ENCODE data around the gene WDR90. TPM values are rescaled to one million over a fixed set of nuclear protein-coding genes. Genes with fewer than 3 reads are reported as not detected.

Gene WDR90
- total and polyA plus RNA-seq, 7 experiments from 2014 or later = 0.56 to 70.6 (median 12.3) TPM

DNA sequence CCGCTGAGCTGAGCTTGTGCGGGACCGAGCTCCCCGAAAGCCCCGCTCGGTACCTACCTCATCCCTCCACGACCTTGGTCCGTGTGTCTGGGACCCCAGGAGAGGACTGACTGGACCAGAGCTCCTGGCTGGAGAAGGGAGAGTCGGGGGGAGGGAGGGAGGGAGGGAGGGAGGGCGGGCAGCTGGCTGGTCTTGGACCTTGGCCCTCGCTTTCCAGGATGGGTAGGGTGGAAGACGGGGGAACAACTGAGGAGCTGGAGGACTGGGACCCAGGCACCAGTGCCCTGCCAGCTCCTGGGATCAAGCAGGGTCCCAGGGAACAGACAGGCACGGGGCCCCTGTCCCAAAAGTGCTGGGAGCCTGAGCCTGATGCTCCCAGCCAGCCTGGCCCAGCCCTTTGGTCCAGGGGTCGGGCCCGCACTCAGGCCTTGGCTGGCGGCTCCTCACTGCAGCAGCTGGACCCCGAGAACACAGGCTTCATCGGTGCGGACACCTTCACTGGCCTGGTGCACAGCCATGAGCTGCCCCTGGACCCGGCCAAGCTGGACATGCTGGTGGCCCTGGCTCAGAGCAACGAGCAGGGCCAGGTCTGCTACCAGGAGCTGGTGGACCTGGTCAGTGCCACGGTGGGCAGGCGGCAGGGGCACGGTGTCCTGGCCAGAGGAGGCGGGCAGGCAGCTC, 26.9 kb downstream of the WDR90 start:
- H3K36me3 Mint-ChIP-seq = peaks cover 0 to 7% (median 0%) of the 10 kb centered on the region in 5 donors
- Histone ChIP-seq H3K27ac (ENCODE audit: low read depth, low read length) (no peak overlapping the region), H3K4me1 (ENCODE audit: control insufficient read depth in 2 of 2, insufficient read depth in 2 of 2, low read length in 2 of 2) (peaks cover 1 to 4% of the 10 kb centered on the region in 2 donors), H3K4me3 (ENCODE audit: low read length) (no peak overlapping the region), H3K27me3 (ENCODE audit: control insufficient read depth in 2 of 2, insufficient read depth in 2 of 2, low read length in 2 of 2) (no peaks in the 10 kb centered on the region), H3K36me3 (ENCODE audit: control insufficient read depth in 2 of 3, insufficient read depth in 3 of 3, low read length in 3 of 3) (peaks cover 0 to 39% (median 0%) of the 10 kb centered on the region in 3 experiments), H3K9me3 (ENCODE audit: control insufficient read depth in 2 of 3, low read length in 3 of 3) (no peaks in the 10 kb centered on the region)
- peaks cover 0 to 16% (median 6%) of the 10 kb centered on the region in 7 donors for H3K4me1 Mint-ChIP-seq
- CTCF ChIA-PET = no interaction called here
- POLR2A ChIA-PET = interaction anchor here (0.9 to 3.1 kb wide), 5 partner anchors 8 to 20 kb away, joined by 3 to 12 read pairs (median 3); partner anchors contain the start of genes JMJD8 and RHOT2
- no peak overlapping the region for H3K27ac Mint-ChIP-seq
- ATAC-seq (no peak), DNase-seq (no peak)
- peaks cover 0 to 7% (median 0%) of the 10 kb centered on the region in 5 donors for H3K27me3 Mint-ChIP-seq
- peak overlapping the region in 1 of 10 donors; percentile 60 for H3K4me3 Mint-ChIP-seq
- no peaks in the 10 kb centered on the region for H3K9me3 Mint-ChIP-seq
- intact Hi-C loops (cut with micrococcal nuclease) = no loop called here

GRCh38 chr16:676565-676902, 27.4 kb downstream of the WDR90 start:
- Histone ChIP-seq H3K36me3 (ENCODE audit: control insufficient read depth in 2 of 3, insufficient read depth in 3 of 3, low read length in 3 of 3) (peaks cover 0 to 37% (median 0%) of the 10 kb centered on the region in 3 experiments), H3K4me1 (ENCODE audit: control insufficient read depth in 2 of 2, insufficient read depth in 2 of 2, low read length in 2 of 2) (peaks cover 5 to 6% of the 10 kb centered on the region in 2 donors), H3K27ac (ENCODE audit: low read depth, low read length) (no peak overlapping the region), H3K4me3 (ENCODE audit: low read length) (no peak overlapping the region), H3K27me3 (ENCODE audit: control insufficient read depth in 2 of 2, insufficient read depth in 2 of 2, low read length in 2 of 2) (no peaks in the 10 kb centered on the region), H3K9me3 (ENCODE audit: control insufficient read depth in 2 of 3, low read length in 3 of 3) (no peaks in the 10 kb centered on the region)
- intact Hi-C loops (cut with micrococcal nuclease) = no loop called here
- Mint-ChIP-seq H3K27ac (no peak overlapping the region), H3K27me3 (peaks cover 0 to 7% (median 0%) of the 10 kb centered on the region in 5 donors), H3K9me3 (no peaks in the 10 kb centered on the region), H3K4me3 (peak overlapping the region in 3 of 10 donors; percentile 17 to 60 (median 41)), H3K4me1 (peaks cover 3 to 21% (median 12%) of the 10 kb centered on the region in 7 donors), H3K36me3 (peaks cover 0 to 5% (median 0%) of the 10 kb centered on the region in 5 donors)
- DNase-seq (no peak), ATAC-seq (no peak)
- POLR2A ChIA-PET = interaction anchor here (0.7 to 3.1 kb wide), 5 partner anchors 8 to 53 kb away, joined by 3 to 12 read pairs (median 3); partner anchors contain the start of gene RHOT2
- CTCF ChIA-PET = no interaction called here

- H3K36me3 Mint-ChIP-seq = peaks cover 0 to 7% (median 0%) of the 10 kb centered on the region in 5 donors
- peaks cover 0 to 37% (median 0%) of the 10 kb centered on the region in 3 experiments for H3K36me3 ChIP-seq (ENCODE audit: control insufficient read depth in 2 of 3, insufficient read depth in 3 of 3, low read length in 3 of 3)
- no peak overlapping the region for H3K4me3 ChIP-seq (ENCODE audit: low read length)
- DNase-seq (peak in 1 of 9 donors; percentile 61), ATAC-seq (no peak)
- H3K4me1 Mint-ChIP-seq = peaks cover 5 to 25% (median 14%) of the 10 kb centered on the region in 7 donors
- H3K4me1 ChIP-seq (ENCODE audit: control insufficient read depth in 2 of 2, insufficient read depth in 2 of 2, low read length in 2 of 2) = peaks cover 5 to 10% of the 10 kb centered on the region in 2 donors
- POLR2A ChIA-PET = interaction anchor here (0.7 to 3.1 kb wide), 4 partner anchors 9 to 53 kb away, joined by 3 to 12 read pairs (median 4); partner anchors contain the start of gene RHOT2
- H3K9me3 ChIP-seq (ENCODE audit: control insufficient read depth in 2 of 3, low read length in 3 of 3) = no peaks in the 10 kb centered on the region
- no peak overlapping the region for H3K27ac Mint-ChIP-seq
- H3K27me3 ChIP-seq (ENCODE audit: control insufficient read depth in 2 of 2, insufficient read depth in 2 of 2, low read length in 2 of 2) = no peaks in the 10 kb centered on the region
- H3K9me3 Mint-ChIP-seq = no peaks in the 10 kb centered on the region
- CTCF ChIA-PET = no interaction called here
- H3K27me3 Mint-ChIP-seq = peaks cover 0 to 7% (median 0%) of the 10 kb centered on the region in 5 donors
- peak overlapping the region in 5 of 10 donors; percentile 12 to 60 (median 19) for H3K4me3 Mint-ChIP-seq
- intact Hi-C loops (cut with micrococcal nuclease) = no loop called here
- no peak overlapping the region for H3K27ac ChIP-seq (ENCODE audit: low read depth, low read length)
These were observed 27.7 kb downstream of the WDR90 start for GRCh38 chr16:676913-677312.

GRCh38 chr16:677316-678190, 28.4 kb downstream of the WDR90 start:
- no peak for ATAC-seq
- no peak overlapping the region for H3K27ac ChIP-seq (ENCODE audit: low read depth, low read length)
- DNase-seq = no peak
- Mint-ChIP-seq H3K9me3 (no peaks in the 10 kb centered on the region), H3K36me3 (peaks cover 0 to 11% (median 0%) of the 10 kb centered on the region in 5 donors), H3K4me1 (peaks cover 8 to 30% (median 21%) of the 10 kb centered on the region in 7 donors), H3K4me3 (peak overlapping the region in 4 of 10 donors; percentile 19 to 60 (median 40)), H3K27ac (no peak overlapping the region), H3K27me3 (peaks cover 0 to 7% (median 0%) of the 10 kb centered on the region in 5 donors)
- H3K4me1 ChIP-seq (ENCODE audit: control insufficient read depth in 2 of 2, insufficient read depth in 2 of 2, low read length in 2 of 2) = peaks cover 5 to 10% of the 10 kb centered on the region in 2 donors
- POLR2A ChIA-PET = interaction anchor here (0.7 to 3.1 kb wide), 5 partner anchors 9 to 52 kb away, joined by 3 to 12 read pairs (median 4); partner anchors contain the start of gene RHOT2
- H3K36me3 ChIP-seq (ENCODE audit: control insufficient read depth in 2 of 3, insufficient read depth in 3 of 3, low read length in 3 of 3) = peaks cover 0 to 37% (median 2%) of the 10 kb centered on the region in 3 experiments
- intact Hi-C loops (cut with micrococcal nuclease) = loop anchor here in 1 of 2 donors (2.0 kb wide), 1 partner anchor 17 kb away; no protein-coding TSS in a partner anchor
- H3K9me3 ChIP-seq (ENCODE audit: control insufficient read depth in 2 of 3, low read length in 3 of 3) = no peaks in the 10 kb centered on the region
- CTCF ChIA-PET = no interaction called here
- no peak overlapping the region for H3K4me3 ChIP-seq (ENCODE audit: low read length)
- H3K27me3 ChIP-seq (ENCODE audit: control insufficient read depth in 2 of 2, insufficient read depth in 2 of 2, low read length in 2 of 2) = no peaks in the 10 kb centered on the region

- CTCF ChIA-PET = no interaction called here
These were observed 29.2 kb downstream of the WDR90 start for GRCh38 chr16:678209-678857.

More at GRCh38 chr16:678209-678857, 29.2 kb downstream of the WDR90 start:
- Mint-ChIP-seq H3K4me3 (peak overlapping the region in 3 of 10 donors; percentile 19 to 89 (median 84)), H3K27me3 (peaks cover 0 to 7% (median 0%) of the 10 kb centered on the region in 5 donors), H3K9me3 (no peaks in the 10 kb centered on the region), H3K36me3 (peaks cover 0 to 9% (median 0%) of the 10 kb centered on the region in 5 donors), H3K27ac (no peak overlapping the region), H3K4me1 (peaks cover 10 to 33% (median 23%) of the 10 kb centered on the region in 7 donors)
- Histone ChIP-seq H3K36me3 (ENCODE audit: control insufficient read depth in 2 of 3, insufficient read depth in 3 of 3, low read length in 3 of 3) (peaks cover 0 to 36% (median 9%) of the 10 kb centered on the region in 3 experiments), H3K9me3 (ENCODE audit: control insufficient read depth in 2 of 3, low read length in 3 of 3) (no peaks in the 10 kb centered on the region), H3K27me3 (ENCODE audit: control insufficient read depth in 2 of 2, insufficient read depth in 2 of 2, low read length in 2 of 2) (no peaks in the 10 kb centered on the region), H3K4me1 (ENCODE audit: control insufficient read depth in 2 of 2, insufficient read depth in 2 of 2, low read length in 2 of 2) (peaks cover 5 to 14% of the 10 kb centered on the region in 2 donors), H3K4me3 (ENCODE audit: low read length) (no peak overlapping the region), H3K27ac (ENCODE audit: low read depth, low read length) (no peak overlapping the region)
- ATAC-seq (no peak), DNase-seq (no peak)
- POLR2A ChIA-PET = interaction anchor here (0.7 to 2.1 kb wide), 4 partner anchors 10 to 29 kb away, joined by 3 to 11 read pairs (median 4); partner anchors contain the start of genes RHOT2, WDR24 and WDR90
- intact Hi-C loops (cut with micrococcal nuclease) = loop anchor here in 1 of 2 donors (2.0 kb wide), 1 partner anchor 18 kb away; no protein-coding TSS in a partner anchor

All from naive thymus-derived CD4-positive, alpha-beta T cell (primary cell).